IPS-18c (cell line): ENCODE measurements around the gene SCAPER.

Experiments used
- H3K4me3 ChIP-seq: 2 replicates; pipeline ENCODE4 v1.7.0; 2013; ENCODE audit warnings: low read depth, mild to moderate bottlenecking, low read length, moderate library complexity; ENCODE audit not compliant: insufficient read depth
- H3K9me3 ChIP-seq: one replicate; pipeline ENCODE4 v1.6.1; 2013; ENCODE audit warnings: mild to moderate bottlenecking, low read length, moderate library complexity; ENCODE audit not compliant: control insufficient read depth, insufficient read depth

Gene SCAPER

GRCh38 chr15:76668900-76669299, 236.2 kb downstream of the SCAPER start:
- H3K4me3 ChIP-seq = no peak overlapping the region
- no peaks in the 10 kb centered on the region for H3K9me3 ChIP-seq

- no peak overlapping the region for H3K4me3 ChIP-seq
- H3K9me3 ChIP-seq = no peaks in the 10 kb centered on the region
Measured at GRCh38 chr15:76667943-76668715, 237.0 kb downstream of the SCAPER start.

- H3K4me3 ChIP-seq = no peak overlapping the region
- no peaks in the 10 kb centered on the region for H3K9me3 ChIP-seq
Measured at GRCh38 chr15:76664895-76665294, 240.2 kb downstream of the SCAPER start.

GRCh38 chr15:76664411-76664810, 240.7 kb downstream of the SCAPER start:
- no peaks in the 10 kb centered on the region for H3K9me3 ChIP-seq

DNA sequence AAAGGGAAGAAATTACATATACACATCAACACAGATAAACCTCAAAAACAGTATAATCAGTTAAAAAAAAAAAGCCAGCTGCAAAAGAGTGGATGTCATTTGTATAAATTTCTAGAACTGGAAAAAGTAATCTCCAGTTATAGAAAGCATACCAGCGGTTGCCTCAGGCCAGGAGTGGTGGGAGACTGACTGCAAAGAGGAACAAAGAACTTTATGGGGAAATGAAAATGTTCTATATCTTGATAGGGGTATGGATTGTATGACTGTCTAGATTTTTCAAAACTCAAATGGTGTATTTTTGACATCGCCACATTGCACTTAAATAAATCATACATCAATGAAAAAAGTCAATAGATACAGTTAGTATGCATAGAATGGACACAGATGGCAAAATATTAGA, 241.6 kb downstream of the SCAPER start:
- no peaks in the 10 kb centered on the region for H3K9me3 ChIP-seq
- H3K4me3 ChIP-seq = no peak overlapping the region

More at GRCh38 chr15:76664411-76664810, 240.7 kb downstream of the SCAPER start:
- no peak overlapping the region for H3K4me3 ChIP-seq

GRCh38 chr15:76648732-76649444, 256.3 kb downstream of the SCAPER start:
- Histone ChIP-seq H3K9me3 (no peaks in the 10 kb centered on the region), H3K4me3 (no peak overlapping the region)

- H3K9me3 ChIP-seq = no peaks in the 10 kb centered on the region
- no peak overlapping the region for H3K4me3 ChIP-seq
Measured at GRCh38 chr15:76647612-76648011, 257.5 kb downstream of the SCAPER start.

- H3K4me3 ChIP-seq = no peak overlapping the region
- no peaks in the 10 kb centered on the region for H3K9me3 ChIP-seq
Measured at GRCh38 chr15:76644646-76645045, 260.5 kb downstream of the SCAPER start.

GRCh38 chr15:76642671-76643070, 262.5 kb downstream of the SCAPER start:
- Histone ChIP-seq H3K4me3 (no peak overlapping the region), H3K9me3 (no peaks in the 10 kb centered on the region)

- no peaks in the 10 kb centered on the region for H3K9me3 ChIP-seq
Measured at GRCh38 chr15:76637166-76637565, 268.0 kb downstream of the SCAPER start.

DNA sequence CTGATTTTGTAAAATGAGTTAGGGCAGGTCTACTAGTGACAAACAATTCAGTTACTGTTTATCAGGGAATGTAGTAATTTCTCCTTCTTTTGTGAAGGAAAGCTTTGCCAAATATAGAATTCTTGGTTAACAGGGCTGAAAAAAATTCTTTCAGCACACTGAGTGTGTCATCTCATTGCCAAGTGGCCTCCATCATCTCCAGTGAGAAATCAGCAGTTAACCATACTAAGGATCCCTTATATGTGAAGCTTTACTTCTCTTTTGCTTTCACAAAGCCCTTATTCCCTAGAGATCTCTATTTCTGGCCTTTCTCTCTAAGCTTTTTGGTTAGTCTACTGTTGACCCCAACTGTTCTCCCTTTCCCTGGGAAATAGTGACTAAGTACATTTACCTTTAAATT, 269.1 kb downstream of the SCAPER start:
- Histone ChIP-seq H3K9me3 (peaks cover 2% of the 10 kb centered on the region), H3K4me3 (no peak overlapping the region)

More at GRCh38 chr15:76637166-76637565, 268.0 kb downstream of the SCAPER start:
- no peak overlapping the region for H3K4me3 ChIP-seq

DNA sequence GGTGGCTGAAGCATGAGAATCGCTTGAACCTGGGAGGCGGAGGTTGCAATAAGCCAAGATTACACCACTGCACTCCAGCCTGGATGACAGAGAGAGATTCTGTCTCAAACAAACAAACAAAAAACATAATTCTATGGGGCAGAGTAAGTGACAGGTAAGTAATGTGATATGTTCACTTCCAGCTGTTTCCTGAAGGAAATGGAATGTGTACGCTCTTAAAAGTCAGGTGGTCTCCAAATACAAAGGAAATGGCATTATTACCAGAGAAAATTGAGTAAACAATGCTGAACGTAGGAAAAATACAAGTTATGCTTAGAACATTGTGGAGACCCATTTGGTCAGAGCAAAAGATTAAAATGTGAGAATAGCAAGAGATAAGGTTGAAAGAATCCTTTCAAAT, 278.5 kb downstream of the SCAPER start:
- Histone ChIP-seq H3K9me3 (peaks cover 2% of the 10 kb centered on the region), H3K4me3 (no peak overlapping the region)

DNA sequence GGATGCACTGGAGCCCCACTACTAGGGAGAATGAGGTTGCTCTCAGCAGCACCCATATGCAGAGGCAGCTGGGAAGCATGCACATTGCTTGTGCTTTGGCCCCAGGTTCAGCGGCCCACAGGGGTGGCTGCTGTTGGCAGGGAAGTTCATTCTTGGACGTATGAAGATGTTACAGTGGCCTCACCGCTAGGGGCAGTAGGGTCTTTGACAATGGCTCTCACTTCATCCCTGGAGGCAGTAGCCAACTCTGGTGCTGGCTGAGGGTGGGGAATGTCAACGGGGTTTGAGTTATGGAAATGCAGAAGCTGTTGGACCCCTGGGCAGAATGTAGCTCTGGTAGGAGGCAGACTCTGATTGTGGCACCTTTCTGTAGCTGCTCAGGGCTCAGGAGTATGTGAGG, 279.9 kb downstream of the SCAPER start:
- no peak overlapping the region for H3K4me3 ChIP-seq
- no peaks in the 10 kb centered on the region for H3K9me3 ChIP-seq

DNA sequence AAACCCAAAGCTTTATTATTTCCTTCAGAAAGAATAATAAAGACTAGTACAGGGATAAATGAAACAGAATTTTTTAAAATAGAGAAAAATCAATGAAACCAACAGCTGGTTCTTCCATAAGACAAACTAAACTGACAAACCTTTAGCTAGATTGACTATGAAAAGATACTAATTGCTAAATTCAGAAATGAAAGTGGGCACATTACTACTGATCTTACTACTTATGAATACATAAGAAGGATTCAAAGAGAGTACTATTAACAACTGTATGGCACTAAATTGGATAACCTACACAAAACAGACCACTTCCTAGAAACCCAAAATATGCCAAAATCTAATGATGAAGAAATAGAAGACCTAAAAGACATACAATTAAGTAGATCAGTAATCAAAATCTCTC, 290.4 kb downstream of the SCAPER start:
- H3K4me3 ChIP-seq = no peak overlapping the region

DNA sequence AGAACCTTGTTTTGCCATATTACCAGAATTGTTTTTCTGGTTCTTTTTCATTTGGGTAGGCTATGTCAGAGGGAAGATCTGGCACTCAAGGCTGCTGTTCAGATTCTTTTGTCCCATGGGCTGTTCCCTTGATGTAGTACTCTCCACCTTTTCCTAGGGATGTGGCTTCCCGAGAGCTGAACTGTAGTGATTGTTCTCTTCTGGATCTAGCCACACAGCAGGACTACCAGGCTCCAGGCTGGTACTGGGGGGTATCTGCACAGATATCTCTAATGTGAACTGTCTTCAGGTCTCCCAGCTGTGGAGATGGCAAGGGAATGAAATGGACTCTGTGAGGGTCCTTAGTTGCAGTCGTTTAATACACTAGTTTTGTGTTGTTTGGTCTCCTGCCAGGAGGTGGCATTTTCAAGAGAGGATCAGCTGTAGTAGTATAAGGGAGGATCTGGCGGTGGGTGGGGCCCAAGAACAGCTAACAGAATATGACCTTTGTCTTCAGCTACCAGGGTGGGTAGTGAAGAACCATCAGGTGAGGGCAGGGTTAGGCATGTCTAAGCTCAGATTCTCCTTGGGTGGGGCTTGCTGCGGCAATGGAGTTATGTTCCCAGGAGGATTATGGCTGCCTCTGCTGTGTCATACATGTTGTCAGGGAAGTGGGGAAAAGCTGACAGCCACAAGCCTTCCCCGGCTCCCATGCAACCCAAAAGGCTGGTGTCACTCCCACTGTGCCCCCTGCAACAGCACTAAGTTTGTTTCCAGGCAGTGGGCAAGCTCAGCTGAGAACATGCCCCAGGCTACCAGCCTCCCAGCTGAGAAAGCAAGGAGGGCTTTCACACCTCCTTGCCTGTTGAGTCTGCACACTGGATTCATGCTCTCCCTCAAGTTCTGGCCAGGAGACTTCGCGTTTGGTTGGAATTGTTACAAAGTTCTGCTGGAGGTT, 316.1 kb downstream of the SCAPER start:
- Histone ChIP-seq H3K4me3 (no peak overlapping the region), H3K9me3 (peaks cover 2% of the 10 kb centered on the region)

More for the DNA sequence above, 290.4 kb downstream of the SCAPER start:
- H3K9me3 ChIP-seq = no peaks in the 10 kb centered on the region

DNA sequence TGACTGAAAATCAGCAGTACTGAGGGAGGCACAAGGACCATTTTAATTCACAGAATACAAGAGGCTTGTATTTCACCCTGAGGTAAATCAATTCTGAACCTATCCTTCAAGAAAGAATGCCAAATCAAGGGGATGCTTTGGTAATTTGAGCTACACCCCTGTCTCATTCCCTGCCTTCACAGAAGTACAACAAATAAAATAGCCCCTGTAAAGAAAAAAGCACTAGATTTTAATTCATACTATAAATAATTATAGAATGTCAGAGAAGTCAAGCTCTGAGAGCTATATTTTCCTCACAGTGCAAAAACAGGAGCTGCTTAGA, 319.6 kb downstream of the SCAPER start:
- peaks cover 2% of the 10 kb centered on the region for H3K9me3 ChIP-seq
- no peak overlapping the region for H3K4me3 ChIP-seq

DNA sequence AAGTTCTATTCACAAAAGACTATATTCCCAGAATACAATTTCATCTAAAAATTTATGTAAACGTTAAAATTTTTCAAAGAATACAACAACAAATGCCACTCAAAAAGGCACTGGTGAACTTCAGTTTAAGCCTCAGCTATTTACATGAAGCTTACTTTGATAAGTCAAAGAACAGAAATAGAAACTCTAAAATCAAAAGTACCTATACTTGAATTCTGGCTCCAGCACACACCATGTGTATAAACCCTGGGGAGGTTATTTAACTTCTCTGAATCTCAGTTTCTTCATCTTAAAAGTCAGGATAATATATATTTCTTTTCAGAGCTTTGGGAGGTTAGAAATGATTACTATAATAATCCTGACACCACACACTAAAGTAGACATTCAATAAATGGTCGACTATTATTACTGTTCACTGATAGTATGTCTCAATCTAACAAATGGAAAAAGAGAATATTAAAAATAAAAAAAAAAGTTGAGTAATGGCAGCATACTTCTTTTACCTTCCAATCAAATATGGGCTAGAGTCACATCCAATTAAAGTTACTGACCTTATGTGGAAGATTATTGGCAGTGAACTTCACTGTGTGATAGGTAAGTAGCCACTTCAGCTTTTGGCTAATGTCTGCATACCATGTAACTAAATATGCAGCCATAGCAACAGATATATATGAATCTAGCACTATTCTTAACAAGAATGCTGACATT, 320.1 kb downstream of the SCAPER start:
- H3K4me3 ChIP-seq = no peak overlapping the region
- peaks cover 2% of the 10 kb centered on the region for H3K9me3 ChIP-seq
